Left ventricle myocardium superior (tissue), 1 donor: ENCODE data around the gene CDKN1C. TPM values are rescaled to one million over a fixed set of nuclear protein-coding genes. Genes with fewer than 3 reads are reported as not detected.

Experiments used
- ATAC-seq: fragments of 200-7000 bp; cut with Tn5 transposase; one replicate; pipeline ENCODE4 v1.9.1; 2020; ENCODE audit warnings: mild to moderate bottlenecking, moderate library complexity
- DNase-seq: peaks from one replicate; pipeline ENCODE4 v3.0.0-alpha.2; 2020
- intact Hi-C: fragments of 100-400 bp; cut with micrococcal nuclease; formaldehyde crosslinking; loops from one replicate; pipeline ENCODE4 v1.11.0; 2022
- total RNA-seq: library from RNA; stranded (reverse); fragmentation: NEBNext Ultra II Directional; extraction: Animal tissue kit (Norgen Biotek cat#: 25700); gene quantifications from one replicate; pipeline ENCODE4 v1.2.1, GENCODE V29; 2021
- donor health status: DM: no; HTN: yes; CAD: no; lungs with severe emphysema.

Gene CDKN1C
- total RNA-seq, 1 donor from 2014 or later: 42.0 TPM

GRCh38 chr11:2859699-2860037 lies 25.9 kb downstream of the CDKN1C start:
- no peak for ATAC-seq
- no peak for DNase-seq
- intact Hi-C loops: no loop called here

- ATAC-seq (no peak), DNase-seq (no peak)
- intact Hi-C loops: no loop called here
Observed at GRCh38 chr11:2858995-2859698, 26.4 kb downstream of the CDKN1C start.

DNA sequence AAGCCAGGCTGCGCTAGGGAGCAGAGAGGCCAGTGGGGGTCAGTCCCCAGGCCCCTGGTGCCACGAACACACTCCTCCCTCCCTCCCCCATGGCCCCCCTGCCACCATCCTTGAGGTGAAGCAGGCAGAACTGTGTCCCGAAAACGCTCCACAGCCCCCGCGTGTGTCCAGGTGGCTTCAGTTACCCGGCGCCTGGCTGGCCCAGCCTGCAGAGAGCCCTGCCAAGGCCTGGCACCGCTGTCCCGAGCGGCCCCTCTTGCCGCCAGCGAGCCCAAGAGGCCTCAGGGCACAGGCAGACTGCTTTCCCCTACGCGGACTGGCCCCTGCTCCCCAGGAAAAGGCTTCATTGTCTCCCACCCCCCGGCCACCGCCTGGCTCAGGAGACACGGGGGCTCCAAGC lies 27.7 kb downstream of the CDKN1C start:
- ATAC-seq (no peak), DNase-seq (no peak)
- intact Hi-C loops: no loop called here

DNA sequence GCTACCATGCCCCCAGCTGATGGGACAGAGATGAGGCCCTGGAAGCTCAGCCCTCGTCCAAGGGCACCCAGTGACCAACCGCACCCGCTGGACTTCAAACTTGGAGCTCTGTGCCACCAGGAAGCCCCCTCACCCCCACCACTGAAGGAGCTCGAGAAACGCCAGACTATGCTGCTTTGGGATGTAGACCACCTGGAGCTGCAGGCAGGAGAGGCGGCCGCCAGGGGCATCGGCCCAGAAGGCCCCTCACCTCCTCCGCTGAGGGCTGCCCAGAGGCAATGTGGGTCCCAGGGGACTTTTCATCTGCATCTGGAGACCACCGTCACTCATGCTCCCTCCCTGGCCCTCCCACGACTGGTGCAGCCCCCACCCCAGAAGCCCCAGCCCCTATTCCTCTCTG lies 28.3 kb downstream of the CDKN1C start:
- intact Hi-C loops: no loop called here
- DNase-seq (no peak), ATAC-seq (no peak)

DNA sequence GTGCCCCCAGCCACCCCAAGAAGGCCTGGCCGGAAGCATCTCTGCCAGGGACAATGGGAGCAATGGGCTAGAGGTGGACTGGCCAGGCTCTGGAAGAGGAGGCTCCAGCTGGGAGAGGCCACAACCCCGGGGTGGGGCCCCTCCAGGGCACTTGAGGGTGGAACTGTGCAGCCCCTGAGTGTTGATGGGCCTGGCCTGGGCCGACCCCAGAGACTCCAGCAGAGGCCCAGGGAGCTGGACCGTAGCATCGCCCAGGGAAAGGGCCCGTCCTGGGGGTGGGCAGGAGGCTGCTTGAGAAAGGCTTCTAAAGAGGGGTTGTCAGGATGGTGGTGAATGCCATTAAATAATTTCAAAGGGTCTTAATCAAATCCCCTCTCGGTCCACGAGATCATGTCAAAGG lies 30.4 kb downstream of the CDKN1C start:
- intact Hi-C loops: no loop called here
- no peak for DNase-seq
- ATAC-seq: no peak

GRCh38 chr11:2853997-2854560 lies 31.5 kb downstream of the CDKN1C start:
- DNase-seq: no peak
- intact Hi-C loops: no loop called here
- no peak for ATAC-seq

- ATAC-seq: no peak
- DNase-seq: no peak
Observed at GRCh38 chr11:2853401-2853800, 32.2 kb downstream of the CDKN1C start.

GRCh38 chr11:2849994-2850770 lies 35.4 kb downstream of the CDKN1C start:
- ATAC-seq (no peak), DNase-seq (no peak)
- intact Hi-C loops: no loop called here

More at GRCh38 chr11:2853401-2853800, 32.2 kb downstream of the CDKN1C start:
- intact Hi-C loops: no loop called here

DNA sequence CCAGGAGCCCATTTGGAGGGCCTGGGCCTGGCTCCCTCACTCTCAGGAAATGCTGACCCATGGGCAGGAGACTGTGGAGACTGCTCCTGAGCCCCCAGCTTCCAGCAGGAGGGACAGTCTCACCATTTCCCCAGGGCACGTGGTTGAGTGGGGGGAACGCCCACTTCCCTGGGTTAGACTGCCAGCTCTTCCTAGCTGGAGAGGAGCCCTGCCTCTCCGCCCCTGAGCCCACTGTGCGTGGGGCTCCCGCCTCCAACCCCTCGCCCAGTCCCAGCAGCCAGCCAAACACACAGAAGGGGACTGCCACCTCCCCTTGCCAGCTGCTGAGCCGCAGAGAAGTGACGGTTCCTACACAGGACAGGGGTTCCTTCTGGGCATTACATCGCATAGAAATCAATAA lies 37.1 kb downstream of the CDKN1C start:
- no peak for ATAC-seq
- intact Hi-C loops: no loop called here
- no peak for DNase-seq

GRCh38 chr11:2847561-2847960 lies 38.0 kb downstream of the CDKN1C start:
- intact Hi-C loops: no loop called here
- no peak for ATAC-seq
- no peak for DNase-seq

- no peak for DNase-seq
- no peak for ATAC-seq
- intact Hi-C loops: no loop called here
Observed at GRCh38 chr11:2846470-2846869, 39.1 kb downstream of the CDKN1C start.

GRCh38 chr11:2846056-2846455 lies 39.5 kb downstream of the CDKN1C start:
- DNase-seq (no peak), ATAC-seq (no peak)
- intact Hi-C loops: no loop called here

GRCh38 chr11:2844996-2845395 lies 40.6 kb downstream of the CDKN1C start:
- no peak for DNase-seq
- intact Hi-C loops: no loop called here
- ATAC-seq: no peak

DNA sequence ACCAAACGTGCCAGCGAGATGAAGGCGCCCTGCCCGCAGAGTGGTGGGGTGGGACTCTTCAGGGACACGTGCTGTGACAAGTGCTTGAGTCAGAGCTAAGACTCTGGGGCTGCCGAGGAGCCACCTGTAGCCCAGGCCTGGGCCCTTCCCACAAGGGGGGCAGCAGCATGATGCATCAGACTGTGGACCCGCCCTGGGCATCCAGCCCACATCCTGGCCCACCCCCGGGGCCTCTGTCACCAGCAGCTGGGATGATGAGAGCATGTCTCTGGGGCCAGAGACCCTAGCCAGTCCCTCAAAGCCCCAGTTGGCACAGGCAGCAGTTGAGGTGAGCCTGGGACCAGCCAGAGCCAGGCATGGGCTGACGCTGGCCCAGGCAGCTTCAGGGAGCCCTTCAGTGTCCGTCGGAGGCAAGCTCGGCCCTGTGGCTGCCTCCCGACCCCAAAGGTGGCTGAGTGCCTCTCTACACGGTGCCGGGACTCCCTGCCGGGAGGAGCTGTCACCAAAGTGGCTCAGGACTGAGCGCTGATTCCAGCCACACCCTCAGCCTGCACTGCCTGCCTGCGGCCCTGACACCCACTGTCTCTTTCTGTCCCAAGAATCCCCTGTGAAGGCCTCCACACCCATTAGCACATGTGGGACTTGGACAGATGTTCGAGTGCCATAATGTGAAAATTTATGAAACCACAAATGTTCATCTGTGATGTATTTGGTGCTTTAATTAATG lies 41.3 kb downstream of the CDKN1C start:
- ATAC-seq (no peak), DNase-seq (no peak)
- intact Hi-C loops: no loop called here

DNA sequence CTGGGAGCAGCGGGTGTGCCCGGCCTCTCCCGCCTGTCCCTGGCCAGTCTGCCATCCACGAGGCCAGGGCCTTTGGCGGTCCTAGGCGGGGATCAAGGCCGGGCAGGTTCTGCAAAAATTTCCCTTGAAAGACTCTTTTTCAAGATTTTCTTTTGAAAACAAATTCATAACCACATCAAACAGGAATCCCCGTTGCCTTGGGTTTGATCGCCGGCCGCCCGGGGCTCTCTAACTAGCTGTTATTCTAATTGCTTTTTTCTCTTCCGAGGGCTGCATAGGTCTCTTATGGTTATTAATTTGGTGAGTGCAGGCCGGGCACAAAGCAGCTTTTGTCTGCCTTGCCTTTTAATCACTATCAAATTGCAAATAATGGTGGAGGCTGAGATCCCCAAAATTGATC lies 42.0 kb downstream of the CDKN1C start:
- DNase-seq: no peak
- no peak for ATAC-seq
- intact Hi-C loops: no loop called here

- no peak for DNase-seq
- intact Hi-C loops: no loop called here
- ATAC-seq: no peak
Observed at GRCh38 chr11:2842876-2843275, 42.7 kb downstream of the CDKN1C start.

DNA sequence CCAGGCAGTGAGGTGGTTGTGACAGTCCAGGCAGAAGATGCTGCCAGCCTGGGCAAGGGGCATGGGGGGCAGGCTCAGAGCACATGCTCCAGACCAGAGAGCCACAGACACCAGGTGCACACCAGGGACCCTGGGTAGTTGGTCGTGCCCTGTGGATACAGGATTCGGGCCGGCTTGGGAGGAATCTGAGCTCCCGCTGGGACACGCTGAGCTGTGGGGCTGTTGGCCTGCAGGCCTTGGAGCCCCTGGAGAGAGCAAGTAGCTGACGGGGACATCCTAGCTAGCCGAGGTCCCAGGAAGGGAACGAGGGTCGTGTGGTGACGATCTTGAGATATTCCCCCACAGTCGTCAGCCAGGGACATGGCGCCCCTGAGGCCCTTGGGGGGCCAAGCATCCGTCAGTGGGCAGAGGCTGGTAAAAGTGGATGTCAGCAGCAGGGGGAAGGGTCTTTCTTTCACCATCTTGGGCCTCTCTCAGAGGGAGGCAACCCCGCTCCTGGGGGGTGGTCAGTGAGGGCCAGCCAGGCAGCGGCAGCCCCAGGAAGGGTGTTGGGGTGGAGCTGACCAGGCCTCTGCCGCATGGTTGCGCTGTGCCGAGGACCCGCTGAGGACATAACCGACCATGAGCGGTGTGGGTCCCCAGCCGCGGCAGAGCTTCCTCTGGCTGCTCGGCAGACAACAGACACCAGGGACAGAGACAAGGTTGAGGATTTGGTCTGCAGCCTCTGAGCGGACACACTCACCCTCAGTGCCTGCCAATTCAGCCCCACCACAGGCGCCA lies 44.0 kb downstream of the CDKN1C start:
- ATAC-seq: no peak
- DNase-seq: no peak
- intact Hi-C loops: no loop called here

GRCh38 chr11:2839395-2839943 lies 46.1 kb downstream of the CDKN1C start:
- intact Hi-C loops: no loop called here
- ATAC-seq: peak; percentile 25
- DNase-seq: no peak

GRCh38 chr11:2838676-2839294 lies 46.8 kb downstream of the CDKN1C start:
- no peak for ATAC-seq
- no peak for DNase-seq
- intact Hi-C loops: no loop called here
